HEK293 (cell line): ENCODE data around the gene ARHGAP5.
A peak's percentile ranks its signal among the peaks of the same experiment; 100 is the strongest.

Experiments used
- BCL11A ChIP-seq: fragments of 450-650 bp; formaldehyde crosslinking; IDR thresholded peaks from 2 replicates; pipeline ENCODE4 v1.5.1; 2016; ENCODE audit warnings: low read depth, missing biosample characterization, missing genetic modification characterization
- EGR2 ChIP-seq: fragments of 450-650 bp; formaldehyde crosslinking; IDR thresholded peaks from 2 replicates; pipeline ENCODE4 v1.5.1; 2016; ENCODE audit warnings: low read depth, missing biosample characterization, missing genetic modification characterization
- GLI4 ChIP-seq: fragments of 450-650 bp; formaldehyde crosslinking; IDR thresholded peaks from 2 replicates; pipeline ENCODE4 v1.5.1; 2016; ENCODE audit warnings: missing biosample characterization, missing genetic modification characterization
- INSM2 ChIP-seq: fragments of 450-650 bp; formaldehyde crosslinking; IDR thresholded peaks from 2 replicates; pipeline ENCODE4 v1.5.1; 2016; ENCODE audit warnings: missing biosample characterization, missing genetic modification characterization
- KLF17 ChIP-seq: fragments of 450-650 bp; formaldehyde crosslinking; IDR thresholded peaks from 2 replicates; pipeline ENCODE4 v1.5.1; 2016; ENCODE audit warnings: missing biosample characterization, missing genetic modification characterization
- PRDM1 ChIP-seq: fragments of 450-650 bp; formaldehyde crosslinking; IDR thresholded peaks from 2 replicates; pipeline ENCODE4; 2016; ENCODE audit warnings: missing biosample characterization, missing genetic modification characterization
- PRDM6 ChIP-seq: fragments of 450-650 bp; formaldehyde crosslinking; IDR thresholded peaks from 2 replicates; pipeline ENCODE4 v1.5.1; 2017; ENCODE audit warnings: missing biosample characterization, missing genetic modification characterization
- SP7 ChIP-seq: fragments of 450-650 bp; formaldehyde crosslinking; IDR thresholded peaks from 2 replicates; pipeline ENCODE4 v1.5.1; 2016; ENCODE audit warnings: missing biosample characterization, missing genetic modification characterization
- ZBTB21 ChIP-seq: fragments of 450-650 bp; formaldehyde crosslinking; IDR thresholded peaks from 2 replicates; pipeline ENCODE4 v1.5.1; 2017; ENCODE audit warnings: missing biosample characterization, missing genetic modification characterization
- ZEB2 ChIP-seq: fragments of 450-650 bp; formaldehyde crosslinking; IDR thresholded peaks from 2 replicates; pipeline ENCODE4 v1.5.1; 2016; ENCODE audit warnings: missing biosample characterization, missing genetic modification characterization
- ZNF10 ChIP-seq: fragments of 450-650 bp; formaldehyde crosslinking; IDR thresholded peaks from 2 replicates; pipeline ENCODE4 v1.5.1; 2017; ENCODE audit warnings: missing biosample characterization, missing genetic modification characterization
- ZNF121 ChIP-seq: fragments of 450-650 bp; formaldehyde crosslinking; IDR thresholded peaks from 2 replicates; pipeline ENCODE4 v1.5.1; 2016; ENCODE audit warnings: missing biosample characterization, missing genetic modification characterization
- ZNF174 ChIP-seq: fragments of 450-650 bp; formaldehyde crosslinking; IDR thresholded peaks from 2 replicates; pipeline ENCODE4 v1.5.0; 2017; ENCODE audit warnings: missing biosample characterization, mild to moderate bottlenecking, missing genetic modification characterization
- ZNF221 ChIP-seq: fragments of 450-650 bp; formaldehyde crosslinking; IDR thresholded peaks from 2 replicates; pipeline ENCODE4 v1.5.1; 2017; ENCODE audit warnings: missing biosample characterization, missing genetic modification characterization, borderline replicate concordance
- ZNF26 ChIP-seq: fragments of 450-650 bp; formaldehyde crosslinking; IDR thresholded peaks from 2 replicates; pipeline ENCODE4 v1.5.1; 2016; ENCODE audit warnings: missing biosample characterization, missing genetic modification characterization
- ZNF266 ChIP-seq: fragments of 450-650 bp; formaldehyde crosslinking; IDR thresholded peaks from 2 replicates; pipeline ENCODE4 v1.5.1; 2016; ENCODE audit warnings: missing biosample characterization, missing genetic modification characterization, low read depth
- ZNF280D ChIP-seq: fragments of 450-650 bp; formaldehyde crosslinking; IDR thresholded peaks from 2 replicates; pipeline ENCODE4 v1.5.1; 2016; ENCODE audit warnings: missing biosample characterization, missing genetic modification characterization
- ZNF302 ChIP-seq: fragments of 450-650 bp; formaldehyde crosslinking; IDR thresholded peaks from 2 replicates; pipeline ENCODE4 v1.5.1; 2016; ENCODE audit warnings: missing biosample characterization, missing genetic modification characterization, low read depth
- ZNF335 ChIP-seq: fragments of 450-650 bp; formaldehyde crosslinking; conservative IDR thresholded peaks from 2 replicates; pipeline ENCODE4 v1.5.1; 2016; ENCODE audit warnings: missing biosample characterization, missing genetic modification characterization
- ZNF366 ChIP-seq: fragments of 450-650 bp; formaldehyde crosslinking; conservative IDR thresholded peaks from 2 replicates; pipeline ENCODE4 v1.5.1; 2016; ENCODE audit warnings: missing biosample characterization, missing genetic modification characterization
- ZNF37A ChIP-seq: fragments of 450-650 bp; IDR thresholded peaks from 2 replicates; pipeline ENCODE4 v1.5.1; 2018; ENCODE audit warnings: missing biosample characterization, missing genetic modification characterization
- ZNF423 ChIP-seq: fragments of 450-650 bp; formaldehyde crosslinking; IDR thresholded peaks from 2 replicates; pipeline ENCODE4 v1.5.1; 2016; ENCODE audit warnings: missing biosample characterization, missing genetic modification characterization
- ZNF513 ChIP-seq: fragments of 450-650 bp; IDR thresholded peaks from 2 replicates; pipeline ENCODE4 v1.5.1; 2018; ENCODE audit warnings: missing biosample characterization, missing genetic modification characterization
- ZNF558 ChIP-seq: fragments of 450-650 bp; formaldehyde crosslinking; IDR thresholded peaks from 2 replicates; pipeline ENCODE4 v1.5.1; 2016; ENCODE audit warnings: missing biosample characterization, missing genetic modification characterization
- ZNF624 ChIP-seq: fragments of 450-650 bp; formaldehyde crosslinking; IDR thresholded peaks from 2 replicates; pipeline ENCODE4 v1.5.1; 2017; ENCODE audit warnings: missing biosample characterization, missing genetic modification characterization
- ZNF626 ChIP-seq: fragments of 450-650 bp; sonication (Bioruptor Pico); formaldehyde crosslinking; IDR thresholded peaks from 2 replicates; pipeline ENCODE4 v1.5.1; 2018; ENCODE audit warnings: missing biosample characterization, missing genetic modification characterization, inconsistent platforms
- ZNF747 ChIP-seq: fragments of 450-650 bp; formaldehyde crosslinking; IDR thresholded peaks from 2 replicates; pipeline ENCODE4 v1.5.1; 2016; ENCODE audit warnings: missing biosample characterization, missing genetic modification characterization
- ZNF76 ChIP-seq: fragments of 450-650 bp; formaldehyde crosslinking; IDR thresholded peaks from 2 replicates; pipeline ENCODE4; 2016; ENCODE audit warnings: low read depth, missing biosample characterization, missing genetic modification characterization, borderline replicate concordance

ARHGAP5 gene

GRCh38 chr14:32078858-32079216 lies 1.7 kb downstream of the ARHGAP5 start (continued):
- TF ChIP-seq PRDM1 (tag by site-specific recombination) = peak; percentile 88
- no peak for TF ChIP-seq ZNF423
- no peak for TF ChIP-seq EGR2 (tag by site-specific recombination)
- peak; percentile 93 for TF ChIP-seq INSM2
- TF ChIP-seq ZNF221 = no peak
- TF ChIP-seq ZNF280D (tag by site-specific recombination) = no peak
- no peak for TF ChIP-seq KLF17
- TF ChIP-seq ZNF37A (tag by site-specific recombination) = no peak
- no peak for TF ChIP-seq BCL11A (tag by site-specific recombination)
- TF ChIP-seq ZNF747 (tag by site-specific recombination) = no peak
- no peak for TF ChIP-seq ZNF10 (tag by site-specific recombination)
- TF ChIP-seq ZNF558 (tag by site-specific recombination) = no peak
- TF ChIP-seq SP7 (tag by site-specific recombination) = 0 out of 2 replicates have a peak, but pooled peaks have one; percentile 23
- TF ChIP-seq ZNF366 (tag by site-specific recombination) = 0 out of 2 replicates have a peak, but pooled peaks have one; percentile 50
- no peak for TF ChIP-seq ZNF626 (tag by site-specific recombination)
- no peak for TF ChIP-seq ZNF302 (tag by site-specific recombination)
- TF ChIP-seq ZNF76 (tag by site-specific recombination) = no peak
- TF ChIP-seq ZEB2 (tag by site-specific recombination) = 0 out of 2 replicates have a peak, but pooled peaks have one; percentile 16
- peak; percentile 6 for TF ChIP-seq PRDM6 (tag by site-specific recombination)
- no peak for TF ChIP-seq ZNF174 (tag by site-specific recombination)
- no peak for TF ChIP-seq ZNF121 (tag by site-specific recombination)
- TF ChIP-seq ZNF335 = no peak
- no peak for TF ChIP-seq ZNF26 (tag by site-specific recombination)
- TF ChIP-seq ZNF624 (tag by site-specific recombination) = no peak
- no peak for TF ChIP-seq ZBTB21 (tag by site-specific recombination)
- no peak for TF ChIP-seq GLI4 (tag by site-specific recombination)
- TF ChIP-seq ZNF513 (tag by site-specific recombination) = no peak
- TF ChIP-seq ZNF266 (tag by site-specific recombination) = no peak
